ENCODE data around the gene ELP5.

- TF ChIP-seq CTCF (conservative IDR thresholded peaks at IDR 0.05; ENCODE audit: low read length): no peak
- TF ChIP-seq EZH2phosphoT487 (IDR thresholded peaks at IDR 0.05; ENCODE audit: borderline replicate concordance): no peak
These were observed 11.6 kb upstream of the ELP5 start for GRCh38 chr17:7240375-7240774.

All from Loucy (cell line).